ENCODE data around the gene TOP3A. TPM values are rescaled to one million over a fixed set of nuclear protein-coding genes. Genes with fewer than 3 reads are reported as not detected.

The TOP3A gene
- total RNA-seq, 4 donors from 2014 or later = 21.2 to 33.5 (median 21.8) TPM

DNA sequence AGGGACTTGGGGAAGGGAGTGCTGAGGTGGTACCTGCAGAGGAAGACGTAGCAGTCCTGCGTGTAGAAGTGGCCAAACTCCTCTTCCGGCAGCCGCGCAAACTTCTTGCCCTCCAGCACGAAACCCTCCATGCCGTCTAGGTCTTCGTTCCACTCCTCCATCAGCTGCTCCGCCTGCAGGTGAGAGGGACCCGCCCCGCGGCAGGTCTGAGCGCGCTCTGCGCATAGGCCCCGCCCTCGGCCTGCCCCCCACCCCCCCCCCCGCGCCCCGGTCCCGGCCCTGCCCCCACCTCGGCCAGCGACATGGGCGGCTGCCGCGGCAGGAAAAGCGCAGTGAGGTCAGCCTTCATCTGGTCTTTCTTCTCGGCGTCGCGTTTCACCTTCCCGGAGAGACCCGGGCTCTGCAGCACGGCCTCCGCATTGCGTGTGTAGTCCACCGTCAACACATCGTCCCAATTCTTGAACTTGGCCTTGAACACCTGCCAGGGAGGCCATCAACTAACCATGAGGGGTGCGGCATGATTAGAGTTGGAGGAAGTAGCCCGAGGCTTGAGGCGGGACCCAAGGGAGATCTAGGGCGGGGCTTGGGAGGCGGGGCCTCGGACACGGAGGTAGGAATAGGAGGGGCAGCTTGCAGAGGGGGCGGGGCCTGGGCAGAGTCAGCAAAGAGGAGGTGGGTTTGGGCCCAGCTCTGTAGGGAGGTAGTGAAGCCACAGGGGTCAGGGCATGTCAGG, 67.7 kb downstream of the TOP3A start:
- H3K4me3 ChIP-seq = peak overlapping the region in 2 of 4 donors; percentile 2 to 16
- H3K9me3 ChIP-seq = no peaks in the 10 kb centered on the region
- WGBS = 60% methylated on average over 28 of the region's 46 CpGs
- peak overlapping the region in 3 of 4 donors; percentile 36 to 60 (median 45) for H3K27ac ChIP-seq (replicated peaks in 1 of 4)
- H3K4me1 ChIP-seq = peaks cover 25 to 28% (median 25%) of the 10 kb centered on the region in 4 donors
- TF ChIP-seq EP300 (IDR thresholded peaks at IDR 0.05) (no peak), POLR2AphosphoS5 (IDR thresholded peaks at IDR 0.05) (peak in 1 of 2 donors; percentile 18)
- H3K27me3 ChIP-seq = no peaks in the 10 kb centered on the region
- intact Hi-C loops (cut with DNase I) = no loop called here
- peaks cover 57 to 100% (median 97%) of the 10 kb centered on the region in 4 donors for H3K36me3 ChIP-seq
- no peak for DNase-seq (ENCODE audit: extremely low spot score)

DNA sequence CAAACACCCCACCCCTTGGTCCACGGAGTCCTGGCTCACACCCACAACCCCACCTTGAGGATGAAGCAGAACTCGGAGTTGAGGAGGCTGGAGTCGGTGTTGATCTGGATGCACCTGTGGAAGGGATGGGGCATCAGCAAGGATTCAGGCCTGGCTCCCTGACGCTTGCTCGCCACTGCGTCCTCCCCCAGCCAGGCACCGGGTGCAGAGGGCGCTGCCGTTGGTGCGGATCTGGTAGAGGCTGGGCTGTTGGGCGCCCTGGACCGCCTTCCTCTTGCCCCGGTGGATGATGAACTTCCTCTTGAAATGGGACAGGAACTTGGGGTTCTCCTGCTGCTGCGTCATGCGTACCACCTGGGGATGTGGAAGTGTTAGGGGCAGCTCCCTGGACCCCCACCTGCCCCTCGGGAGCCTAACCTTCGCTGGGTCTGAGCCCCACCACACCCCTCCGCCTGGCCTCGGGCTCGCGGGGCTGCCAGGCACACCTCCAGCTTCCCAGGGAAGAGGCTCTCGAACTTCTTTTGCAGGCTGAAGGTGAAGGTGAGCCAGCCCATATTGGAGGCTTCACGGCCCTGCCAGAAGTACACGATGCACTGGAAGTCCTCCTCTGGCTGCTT, 68.6 kb downstream of the TOP3A start:
- intact Hi-C loops (cut with DNase I) = no loop called here
- no peak overlapping the region for H3K4me3 ChIP-seq
- H3K4me1 ChIP-seq = peaks cover 25 to 28% (median 25%) of the 10 kb centered on the region in 4 donors
- DNase-seq (ENCODE audit: extremely low spot score) = no peak
- TF ChIP-seq EP300 (IDR thresholded peaks at IDR 0.05) = no peak
- no peak for TF ChIP-seq POLR2AphosphoS5 (IDR thresholded peaks at IDR 0.05)
- TF ChIP-seq, protein P1, sequence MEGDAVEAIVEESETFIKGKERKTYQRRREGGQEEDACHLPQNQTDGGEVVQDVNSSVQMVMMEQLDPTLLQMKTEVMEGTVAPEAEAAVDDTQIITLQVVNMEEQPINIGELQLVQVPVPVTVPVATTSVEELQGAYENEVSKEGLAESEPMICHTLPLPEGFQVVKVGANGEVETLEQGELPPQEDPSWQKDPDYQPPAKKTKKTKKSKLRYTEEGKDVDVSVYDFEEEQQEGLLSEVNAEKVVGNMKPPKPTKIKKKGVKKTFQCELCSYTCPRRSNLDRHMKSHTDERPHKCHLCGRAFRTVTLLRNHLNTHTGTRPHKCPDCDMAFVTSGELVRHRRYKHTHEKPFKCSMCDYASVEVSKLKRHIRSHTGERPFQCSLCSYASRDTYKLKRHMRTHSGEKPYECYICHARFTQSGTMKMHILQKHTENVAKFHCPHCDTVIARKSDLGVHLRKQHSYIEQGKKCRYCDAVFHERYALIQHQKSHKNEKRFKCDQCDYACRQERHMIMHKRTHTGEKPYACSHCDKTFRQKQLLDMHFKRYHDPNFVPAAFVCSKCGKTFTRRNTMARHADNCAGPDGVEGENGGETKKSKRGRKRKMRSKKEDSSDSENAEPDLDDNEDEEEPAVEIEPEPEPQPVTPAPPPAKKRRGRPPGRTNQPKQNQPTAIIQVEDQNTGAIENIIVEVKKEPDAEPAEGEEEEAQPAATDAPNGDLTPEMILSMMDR (IDR thresholded peaks at IDR 0.05) = no peak
- TF ChIP-seq POLR2A (IDR thresholded peaks at IDR 0.05; ENCODE audit: low read depth) = no peak
- no peaks in the 10 kb centered on the region for H3K27me3 ChIP-seq
- WGBS = 65% methylated on average over 6 of the region's 24 CpGs
- H3K36me3 ChIP-seq = peaks cover 49 to 100% (median 97%) of the 10 kb centered on the region in 4 donors
- no peaks in the 10 kb centered on the region for H3K9me3 ChIP-seq
- peak overlapping the region in 1 of 4 donors; percentile 36 for H3K27ac ChIP-seq (replicated peaks in 1 of 4)

DNA sequence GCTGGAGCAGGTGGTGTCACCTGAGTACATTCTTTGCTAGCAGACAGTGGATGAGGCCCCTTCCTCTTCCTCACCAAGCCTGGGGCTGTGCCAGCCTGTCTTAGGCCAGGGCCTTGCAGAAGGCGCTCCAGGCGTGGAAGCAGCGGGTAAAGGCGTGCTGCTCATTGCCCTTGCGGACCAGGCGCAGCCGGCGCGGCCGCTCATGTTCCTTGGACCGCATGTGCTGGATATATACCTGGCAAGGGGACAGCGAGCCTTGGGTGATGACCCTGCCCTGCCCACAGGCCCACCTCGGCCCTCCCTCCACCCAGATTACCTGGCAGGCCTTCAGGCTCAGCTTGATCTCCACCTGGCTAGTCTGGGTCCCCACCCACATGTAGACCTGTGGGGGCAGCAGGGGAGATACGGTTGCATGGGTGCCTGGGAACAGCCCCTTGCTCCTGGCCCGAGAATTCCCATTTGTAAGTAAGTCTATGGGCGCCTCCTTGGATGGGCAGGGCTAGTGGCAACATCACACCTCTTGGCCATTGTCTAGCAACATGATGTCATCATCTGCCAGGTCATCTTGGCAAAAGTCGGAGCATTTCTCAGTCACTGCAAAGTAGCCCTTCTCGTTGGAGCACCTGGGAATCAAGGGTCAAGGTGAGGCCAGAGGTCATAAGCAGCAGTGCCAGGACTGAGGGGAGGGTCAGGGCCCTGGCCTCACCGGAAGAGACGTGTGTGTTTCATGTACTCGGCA, 69.6 kb downstream of the TOP3A start:
- intact Hi-C loops (cut with DNase I) = no loop called here
- Histone ChIP-seq H3K4me1 (peaks cover 25 to 28% (median 25%) of the 10 kb centered on the region in 4 donors), H3K27ac (replicated peaks in 1 of 4) (no peak overlapping the region), H3K36me3 (peaks cover 41 to 100% (median 93%) of the 10 kb centered on the region in 4 donors), H3K4me3 (no peak overlapping the region), H3K27me3 (no peaks in the 10 kb centered on the region), H3K9me3 (no peaks in the 10 kb centered on the region)
- DNase-seq (ENCODE audit: extremely low spot score) = no peak
- TF ChIP-seq EP300 (IDR thresholded peaks at IDR 0.05) = no peak
- TF ChIP-seq POLR2AphosphoS5 (IDR thresholded peaks at IDR 0.05) = no peak
- TF ChIP-seq POLR2A (IDR thresholded peaks at IDR 0.05; ENCODE audit: low read depth) = no peak
- TF ChIP-seq, protein P1 (IDR thresholded peaks at IDR 0.05) = no peak
- 80% methylated on average over 12 of the region's 21 CpGs for WGBS

DNA sequence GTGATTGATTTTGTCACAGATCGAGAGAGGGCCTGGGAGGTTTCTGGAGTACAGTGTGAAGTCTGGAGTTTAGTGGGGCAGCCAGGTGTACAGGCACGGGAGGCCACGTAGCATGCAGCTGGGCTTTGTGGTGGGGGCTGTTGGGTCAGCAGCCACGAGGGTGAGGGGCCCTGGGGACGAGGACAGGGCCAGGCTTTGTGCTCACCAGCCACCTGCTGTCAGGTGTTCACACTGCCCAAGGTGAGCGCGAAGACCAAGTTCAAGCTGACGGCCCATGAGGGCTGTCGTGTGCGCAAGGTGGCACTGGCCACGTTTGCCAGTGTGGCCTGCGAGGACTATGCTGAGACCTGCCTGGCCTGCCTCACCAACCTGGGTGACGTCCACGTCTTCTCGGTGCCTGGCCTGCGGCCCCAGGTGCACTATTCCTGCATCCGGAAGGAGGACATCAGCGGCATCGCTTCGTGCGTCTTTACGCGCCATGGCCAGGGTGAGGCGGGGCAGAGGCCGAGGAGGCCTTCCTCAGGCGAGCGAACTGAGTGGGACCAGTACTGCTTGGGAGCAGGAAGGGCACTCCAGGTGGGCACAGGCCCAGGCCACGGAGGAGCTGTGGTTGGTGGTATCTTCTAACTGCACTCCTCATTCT, 73.4 kb downstream of the TOP3A start:
- intact Hi-C loops (cut with DNase I) = no loop called here
- H3K4me1 ChIP-seq = peaks cover 0 to 4% (median under 1%) of the 10 kb centered on the region in 4 donors
- no peaks in the 10 kb centered on the region for H3K9me3 ChIP-seq
- H3K27ac ChIP-seq (replicated peaks in 1 of 4) = no peak overlapping the region
- peaks cover 31 to 96% (median 81%) of the 10 kb centered on the region in 4 donors for H3K36me3 ChIP-seq
- WGBS = 90% methylated on average over 18 of the region's 28 CpGs
- no peak overlapping the region for H3K4me3 ChIP-seq
- no peak for DNase-seq (ENCODE audit: extremely low spot score)
- TF ChIP-seq POLR2A (IDR thresholded peaks at IDR 0.05; ENCODE audit: low read depth) (no peak), EP300 (IDR thresholded peaks at IDR 0.05) (no peak), POLR2AphosphoS5 (IDR thresholded peaks at IDR 0.05) (no peak)
- TF ChIP-seq, protein P1 (IDR thresholded peaks at IDR 0.05) = no peak
- H3K27me3 ChIP-seq = no peaks in the 10 kb centered on the region
